PC-3 (cell line): ENCODE results near the gene ANKRD13C.

ENCODE experiments used
- EZH2 ChIP-seq: fragments of 300-600 bp; sonication (generic); IDR thresholded peaks from one replicate; pipeline ENCODE4 v1.6.1; 2017; ENCODE audit warnings: antibody characterized with exemption, mild to moderate bottlenecking, low read length; ENCODE audit not compliant: unreplicated experiment
- TF ChIP-seq, protein P1 (sequence below): fragments of 300-600 bp; sonication (generic); conservative IDR thresholded peaks from 2 replicates; pipeline ENCODE4 v1.5.1; 2017; ENCODE audit warnings: antibody characterized with exemption, low read depth, mild to moderate bottlenecking, low read length

- TF ChIP-seq, protein P1, sequence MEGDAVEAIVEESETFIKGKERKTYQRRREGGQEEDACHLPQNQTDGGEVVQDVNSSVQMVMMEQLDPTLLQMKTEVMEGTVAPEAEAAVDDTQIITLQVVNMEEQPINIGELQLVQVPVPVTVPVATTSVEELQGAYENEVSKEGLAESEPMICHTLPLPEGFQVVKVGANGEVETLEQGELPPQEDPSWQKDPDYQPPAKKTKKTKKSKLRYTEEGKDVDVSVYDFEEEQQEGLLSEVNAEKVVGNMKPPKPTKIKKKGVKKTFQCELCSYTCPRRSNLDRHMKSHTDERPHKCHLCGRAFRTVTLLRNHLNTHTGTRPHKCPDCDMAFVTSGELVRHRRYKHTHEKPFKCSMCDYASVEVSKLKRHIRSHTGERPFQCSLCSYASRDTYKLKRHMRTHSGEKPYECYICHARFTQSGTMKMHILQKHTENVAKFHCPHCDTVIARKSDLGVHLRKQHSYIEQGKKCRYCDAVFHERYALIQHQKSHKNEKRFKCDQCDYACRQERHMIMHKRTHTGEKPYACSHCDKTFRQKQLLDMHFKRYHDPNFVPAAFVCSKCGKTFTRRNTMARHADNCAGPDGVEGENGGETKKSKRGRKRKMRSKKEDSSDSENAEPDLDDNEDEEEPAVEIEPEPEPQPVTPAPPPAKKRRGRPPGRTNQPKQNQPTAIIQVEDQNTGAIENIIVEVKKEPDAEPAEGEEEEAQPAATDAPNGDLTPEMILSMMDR: no peak
- no peak for TF ChIP-seq EZH2
Observed at GRCh38 chr1:70376196-70376595, 21.7 kb upstream of the ANKRD13C start.
